H1 (cell line): ENCODE data around the gene EPB41L1. TPM values are rescaled to one million over a fixed set of nuclear protein-coding genes. Genes with fewer than 3 reads are reported as not detected.

Experiments
- CTCF ChIA-PET: fragments of 300-600 bp; sonication (Branson Sonifier 250); formaldehyde crosslinking; loops from one replicate; lab custom pipeline; 2021; ENCODE audit not compliant: partially characterized antibody; lab: Charles Lee
- POLR2A ChIA-PET: fragments of 300-600 bp; sonication (Branson Sonifier 250); formaldehyde crosslinking; loops from one replicate; lab custom pipeline; 2021; ENCODE audit warnings: inconsistent platforms; ENCODE audit not compliant: partially characterized antibody; lab: Charles Lee
- DNase-seq, 2 experiments: peaks; one replicate each; pipeline versions ENCODE4 v3.0.0 to v3.0.0-alpha.2; 2010 to 2022; ENCODE audit warnings: low spot score in 2 of 2, low read depth in 1 of 2, mixed read lengths in 1 of 2
- FAIRE-seq: peaks from 2 replicates; lab custom pipeline; 2011; peaks lifted over from hg19 to GRCh38; lab: Jason Lieb, UNC
- H2AFZ ChIP-seq: 2 replicates; pipeline ENCODE4 v1.8.1; 2012; ENCODE audit warnings: low read length, inconsistent platforms
- H2AK5ac ChIP-seq: 2 replicates; pipeline ENCODE4 v1.6.1; 2013; ENCODE audit warnings: low read depth, low read length
- H2BK120ac ChIP-seq: replicated peaks from 2 replicates; pipeline ENCODE3; 2013; ENCODE audit warnings: low read depth, low read length, inconsistent platforms
- H2BK12ac ChIP-seq: 2 replicates; pipeline ENCODE4 v1.6.1; 2013; ENCODE audit warnings: low read depth, low read length
- H2BK15ac ChIP-seq: 2 replicates; pipeline ENCODE4 v1.6.1; 2013; ENCODE audit warnings: low read length
- H2BK20ac ChIP-seq: 2 replicates; pipeline ENCODE4 v1.6.1; 2013; ENCODE audit warnings: low read length
- H2BK5ac ChIP-seq: 2 replicates; pipeline ENCODE4 v1.6.1; 2013; ENCODE audit warnings: low read depth, low read length
- H3K14ac ChIP-seq: 2 replicates; pipeline ENCODE4 v1.6.1; 2013; ENCODE audit warnings: inconsistent platforms; ENCODE audit not compliant: insufficient read length
- H3K18ac ChIP-seq: 2 replicates; pipeline ENCODE4 v1.6.1; 2013; ENCODE audit warnings: low read length; ENCODE audit errors: extremely low read depth
- H3K23ac ChIP-seq: 2 replicates; pipeline ENCODE4 v1.6.1; 2013; ENCODE audit warnings: inconsistent platforms; ENCODE audit not compliant: insufficient read length
- H3K23me2 ChIP-seq: 2 replicates; pipeline ENCODE4 v1.6.1; 2013; ENCODE audit warnings: low read depth, low read length
- H3K27ac ChIP-seq: 2 replicates; pipeline ENCODE4 v1.6.1; 2011; ENCODE audit warnings: low read depth, low read length, inconsistent platforms
- H3K27me3 ChIP-seq, 4 experiments: replicated peaks in 1 of 4; 1 replicate in 1 of 4; 2 replicates in 3 of 4; pipeline versions ENCODE4 v1.6.1 to v1.8.1; 2011 to 2013; ENCODE audit warnings: low read length in 3 of 4, mild to moderate bottlenecking in 3 of 4, inconsistent platforms in 2 of 4, mixed read lengths in 2 of 4, moderate library complexity in 1 of 4; ENCODE audit not compliant: control insufficient read depth in 3 of 4, insufficient read depth in 3 of 4; ENCODE audit errors: extremely low read depth in 1 of 4
- H3K36me3 ChIP-seq, 4 experiments: 2 replicates each; pipeline versions ENCODE4 v1.6.1 to v1.8.1; 2011 to 2013; ENCODE audit warnings: mild to moderate bottlenecking in 4 of 4, low read length in 3 of 4, moderate library complexity in 2 of 4, control low read depth in 1 of 4, inconsistent platforms in 1 of 4; ENCODE audit not compliant: insufficient read depth in 4 of 4, control insufficient read depth in 2 of 4
- H3K4ac ChIP-seq: replicated peaks from 2 replicates; pipeline ENCODE3; 2013; ENCODE audit warnings: low read length, low read depth, mixed read lengths, inconsistent platforms; ENCODE audit not compliant: insufficient read length
- H3K4me1 ChIP-seq, 4 experiments: replicated peaks in 1 of 4; 1 replicate in 1 of 4; 2 replicates in 3 of 4; pipeline versions ENCODE4 v1.6.1 to v1.8.1; 2011 to 2013; ENCODE audit warnings: low read length in 3 of 4, inconsistent platforms in 2 of 4, mixed read lengths in 1 of 4; ENCODE audit not compliant: insufficient read depth in 4 of 4, control insufficient read depth in 3 of 4
- H3K4me2 ChIP-seq, 2 experiments: 2 replicates each; pipeline versions ENCODE4 v1.6.1 to v1.8.1; 2011 to 2013; ENCODE audit warnings: low read depth in 2 of 2, low read length in 2 of 2, control low read depth in 1 of 2, inconsistent platforms in 1 of 2, mild to moderate bottlenecking in 1 of 2; ENCODE audit not compliant: insufficient read depth in 1 of 2
- H3K4me3 ChIP-seq, 4 experiments: fragments of 200-600, 300-600 bp in 1 of 4; sonication (generic), shearing (Covaris generic), sonication (Bioruptor Twin) in 1 of 4; 2 replicates each; pipeline versions ENCODE4 v1.5.1 to v1.8.1; 2011 to 2016; ENCODE audit warnings: low read length in 4 of 4, low read depth in 3 of 4, control low read depth in 2 of 4, inconsistent platforms in 2 of 4, mild to moderate bottlenecking in 2 of 4, mixed read lengths in 1 of 4, moderate library complexity in 1 of 4; ENCODE audit not compliant: insufficient read depth in 2 of 4; ENCODE audit errors: extremely low read depth in 1 of 4
- H3K56ac ChIP-seq: replicated peaks from 2 replicates; pipeline ENCODE3; 2013; ENCODE audit warnings: low read depth, mild to moderate bottlenecking, mixed read lengths, low read length, inconsistent platforms; ENCODE audit not compliant: insufficient read length
- H3K79me1 ChIP-seq: 2 replicates; pipeline ENCODE4 v1.6.1; 2013; ENCODE audit warnings: low read depth, low read length, control low read depth
- H3K79me2 ChIP-seq, 2 experiments: 2 replicates each; pipeline versions ENCODE4 v1.6.1 to v1.8.1; 2012 to 2013; ENCODE audit warnings: low read length in 2 of 2, mild to moderate bottlenecking in 2 of 2, inconsistent platforms in 1 of 2; ENCODE audit not compliant: insufficient read depth in 2 of 2, control insufficient read depth in 1 of 2
- H3K9ac ChIP-seq, 4 experiments: replicated peaks in 1 of 4; 1 replicate in 1 of 4; 2 replicates in 3 of 4; pipeline versions ENCODE4 v1.6.1 to v1.8.1; 2011 to 2013; ENCODE audit warnings: low read depth in 3 of 4, low read length in 3 of 4, control low read depth in 2 of 4, mild to moderate bottlenecking in 2 of 4, moderate library complexity in 2 of 4, inconsistent platforms in 1 of 4; ENCODE audit errors: extremely low read depth in 1 of 4
- H3K9me3 ChIP-seq, 2 experiments: 2 replicates each; pipeline versions ENCODE4 v1.6.1 to v1.8.1; 2012 to 2013; ENCODE audit warnings: mild to moderate bottlenecking in 2 of 2, moderate library complexity in 2 of 2, control low read depth in 1 of 2, inconsistent platforms in 1 of 2, low read depth in 1 of 2, low read length in 1 of 2, mixed read lengths in 1 of 2; ENCODE audit not compliant: insufficient read depth in 2 of 2
- H4K20me1 ChIP-seq, 2 experiments: replicated peaks in 1 of 2; 2 replicates each; pipeline versions ENCODE3 to v1.8.1; 2011 to 2013; ENCODE audit warnings: inconsistent platforms in 2 of 2, low read length in 2 of 2, mild to moderate bottlenecking in 1 of 2; ENCODE audit not compliant: insufficient read depth in 2 of 2, control insufficient read depth in 1 of 2
- H4K5ac ChIP-seq: 2 replicates; pipeline ENCODE4 v1.6.1; 2013; ENCODE audit warnings: low read length, low read depth, mixed read lengths, inconsistent platforms; ENCODE audit not compliant: insufficient read length
- H4K8ac ChIP-seq: 2 replicates; pipeline ENCODE4 v1.8.0; 2013; ENCODE audit warnings: mild to moderate bottlenecking, moderate library complexity, low read length, inconsistent platforms; ENCODE audit not compliant: insufficient read depth; ENCODE audit errors: extremely low read depth
- H4K91ac ChIP-seq: replicated peaks from 2 replicates; pipeline ENCODE3; 2013; ENCODE audit warnings: low read length, mixed read lengths, inconsistent platforms; ENCODE audit not compliant: insufficient read length
- SIX5 ChIP-seq: IDR thresholded peaks from 2 replicates; pipeline ENCODE4 v1.6.1; 2011; ENCODE audit warnings: mild to moderate bottlenecking, low read depth, low read length
- WGBS, 2 experiments: shearing (Covaris generic) in 1 of 2; methylation state at CpG; one replicate each; pipeline versions ENCODE4 v1.1.6 to v1.1.7; 2013 to 2015; ENCODE audit warnings: low lambda C conversion rate in 2 of 2, mixed read lengths in 2 of 2, inconsistent platforms in 1 of 2, low coverage in 1 of 2, missing lambda C conversion rate in 1 of 2; ENCODE audit not compliant: insufficient replicate concordance in 2 of 2, insufficient coverage in 1 of 2, insufficient read length in 1 of 2; ENCODE audit errors: extremely low coverage in 1 of 2, missing lambda C conversion rate in 1 of 2; 5-methylcytosine and 5-hydroxymethylcytosine counted together
- polyA plus RNA-seq, 7 experiments: library from polyadenylated mRNA; depleted of rRNA in 3 of 7; stranded (reverse) in 5 of 7; unstranded in 2 of 7; fragments of >200 nt in 5 of 7; fragments of 200-250 nt in 2 of 7; gene quantifications; 1 replicate in 5 of 7; 2 replicates in 1 of 7; 4 replicates in 1 of 7; pipeline versions ENCODE4 v1.2.1 to v1.2.3, GENCODE V29; 2011 to 2013; ENCODE audit warnings: missing spikeins in 2 of 7, mixed read lengths in 2 of 7
- total RNA-seq: library from RNA; stranded (reverse); fragmentation: NEBNext Ultra II Directional; extraction: Animal tissue kit (Norgen Biotek cat#: 25700); gene quantifications from 2 replicates; pipeline ENCODE4 v1.2.1, GENCODE V29; 2021

Gene EPB41L1
- total and polyA plus RNA-seq, 2 of the 8 experiments (the other 6 are each of a cell fraction or from before 2014, with no cell fraction given) = 14.8 to 36.0 TPM

- Histone ChIP-seq H4K5ac (no peak overlapping the region), H2AK5ac (no peak overlapping the region), H4K20me1 (peaks cover 0 to 3% of the 10 kb centered on the region in 2 experiments), H3K27ac (no peak overlapping the region), H3K79me2 (no peaks in the 10 kb centered on the region), H3K14ac (no peak overlapping the region), H3K79me1 (no peaks in the 10 kb centered on the region), H2BK12ac (no peak overlapping the region), H2BK15ac (no peak overlapping the region), H3K4me3 (no peak overlapping the region), H3K9ac (no peak overlapping the region), H3K4ac (no peak overlapping the region), H2AFZ (no peak overlapping the region), H2BK20ac (no peak overlapping the region), H2BK5ac (no peak overlapping the region), H3K18ac (no peak overlapping the region), H4K91ac (no peak overlapping the region), H2BK120ac (no peak overlapping the region), H3K36me3 (no peaks in the 10 kb centered on the region), H3K27me3 (no peaks in the 10 kb centered on the region), H4K8ac (no peak overlapping the region), H3K23ac (no peak overlapping the region), H3K9me3 (no peaks in the 10 kb centered on the region), H3K23me2 (no peaks in the 10 kb centered on the region; the same call in 1 of the 2 replicates), H3K4me2 (no peak overlapping the region), H3K56ac (no peak overlapping the region), H3K4me1 (no peaks in the 10 kb centered on the region)
- FAIRE-seq (no peak), DNase-seq (no peak)
- WGBS, 2 experiments = 87% methylated on average over 5 of the region's 5 CpGs; no CpG with 5 or more reads in 1 of the 2 experiments
- CTCF ChIA-PET = interaction anchor here (0.6 to 11.6 kb wide), 12 partner anchors 8 to 231 kb away, joined by 3 to 151 read pairs (median 4); no protein-coding TSS in a partner anchor
- POLR2A ChIA-PET = interaction anchor here (0.7 kb wide), 1 partner anchor 186 kb away, joined by 3 read pairs; no protein-coding TSS in a partner anchor
- TF ChIP-seq SIX5 = no peak
Measured at GRCh38 chr20:36210436-36211021, 56.0 kb downstream of the EPB41L1 start.
